B cell (primary cell): ENCODE measurements around the gene CEP350. TPM values are rescaled to one million over a fixed set of nuclear protein-coding genes. Genes with fewer than 3 reads are reported as not detected.

Source experiments
- ATAC-seq: fragments of 200-7000 bp; cut with Tn5 transposase; one replicate; pipeline ENCODE4 v1.10.0; 2021; ENCODE audit warnings: low read depth, mild to moderate bottlenecking, moderate number of reproducible peaks, moderate library complexity
- CTCF ChIA-PET: fragments of 350-600 bp; sonication (Branson Sonifier 250); formaldehyde crosslinking; loops from one replicate; lab custom pipeline; 2021; ENCODE audit warnings: antibody characterized with exemption, inconsistent platforms; lab: Charles Lee
- POLR2A ChIA-PET: fragments of 350-600 bp; sonication (Branson Sonifier 250); formaldehyde crosslinking; loops from one replicate; lab custom pipeline; 2021; ENCODE audit warnings: antibody characterized with exemption; lab: Charles Lee
- DNase-seq: peaks from one replicate; pipeline ENCODE4 v3.0.0; 2013
- H2AFZ ChIP-seq: 2 replicates; pipeline ENCODE4 v1.6.1; 2012; ENCODE audit warnings: mild to moderate bottlenecking, low read depth, low read length; ENCODE audit not compliant: insufficient read depth, poor library complexity, severe bottlenecking
- H3K27ac ChIP-seq, 2 donors: 1 replicate in 1 of 2; 2 replicates in 1 of 2; pipeline ENCODE4 v1.5.1; 2012 to 2013; ENCODE audit warnings: low read length in 2 of 2, mild to moderate bottlenecking in 2 of 2, moderate library complexity in 1 of 2
- H3K27me3 ChIP-seq, 4 experiments: fragments of 200-600 bp in 1 of 4; sonication (generic) in 1 of 4; replicated peaks in 1 of 4; 1 replicate in 2 of 4; 2 replicates in 2 of 4; pipeline versions ENCODE4 v1.6.1 to v1.7.0; 2013 to 2016; ENCODE audit warnings: low read length in 3 of 4, mild to moderate bottlenecking in 2 of 4, mixed read lengths in 1 of 4, moderate library complexity in 1 of 4; ENCODE audit not compliant: insufficient read depth in 4 of 4, control insufficient read depth in 3 of 4; ENCODE audit errors: control extremely low read depth in 1 of 4
- H3K36me3 ChIP-seq, 2 experiments: replicated peaks in 1 of 2; 1 replicate in 1 of 2; 2 replicates in 1 of 2; pipeline versions ENCODE4 v1.6.1 to v1.7.1; 2013; ENCODE audit warnings: low read length in 1 of 2; ENCODE audit not compliant: insufficient read depth in 2 of 2, control insufficient read depth in 1 of 2; ENCODE audit errors: control extremely low read depth in 1 of 2, extremely low read depth in 1 of 2
- H3K4me1 ChIP-seq, 2 donors: fragments of 200-600 bp in 1 of 2; sonication (generic) in 1 of 2; 1 replicate in 1 of 2; 2 replicates in 1 of 2; pipeline versions ENCODE4 v1.5.1 to v1.6.1; 2013 to 2017; ENCODE audit warnings: low read length in 2 of 2; ENCODE audit not compliant: control insufficient read depth in 2 of 2, insufficient read depth in 2 of 2
- H3K4me2 ChIP-seq: replicated peaks from 2 replicates; pipeline ENCODE3; 2012; ENCODE audit warnings: mild to moderate bottlenecking, low read depth, low read length; ENCODE audit not compliant: poor library complexity, severe bottlenecking
- H3K4me3 ChIP-seq, 5 experiments: fragments of 200-600 bp in 1 of 5; sonication (generic) in 1 of 5; 1 replicate in 3 of 5; 2 replicates in 2 of 5; pipeline versions ENCODE4 v1.5.1 to v1.7.0; 2011 to 2016; ENCODE audit warnings: low read length in 4 of 5, mild to moderate bottlenecking in 4 of 5, low read depth in 2 of 5, control low read depth in 1 of 5, moderate library complexity in 1 of 5; ENCODE audit not compliant: insufficient read depth in 1 of 5; ENCODE audit errors: control extremely low read depth in 1 of 5, extremely low read depth in 1 of 5
- H3K79me2 ChIP-seq: fragments of 200-600 bp; sonication (generic); one replicate; pipeline ENCODE4 v1.6.0; 2016; ENCODE audit warnings: low read length; ENCODE audit not compliant: control insufficient read depth, insufficient read depth
- H3K9ac ChIP-seq: fragments of 200-600 bp; sonication (generic); 2 replicates; pipeline ENCODE4 v1.6.1; 2017; ENCODE audit warnings: mild to moderate bottlenecking, low read length, moderate library complexity
- H3K9me3 ChIP-seq, 3 donors: one replicate each; pipeline versions ENCODE4 v1.6.1 to v1.7.1; 2013; ENCODE audit warnings: low read length in 2 of 3; ENCODE audit not compliant: control insufficient read depth in 2 of 3, insufficient read depth in 1 of 3; ENCODE audit errors: control extremely low read depth in 1 of 3
- H4K20me1 ChIP-seq: 2 replicates; pipeline ENCODE4 v1.6.0; 2012; ENCODE audit warnings: mild to moderate bottlenecking, low read length; ENCODE audit not compliant: insufficient read depth, control insufficient read depth, poor library complexity, severe bottlenecking
- H3K27ac Mint-ChIP-seq: one replicate; pipeline ENCODE4 v1.8.0; 2021; ENCODE audit warnings: mixed read lengths
- H3K27me3 Mint-ChIP-seq: one replicate; pipeline ENCODE4 v1.8.0; 2021; ENCODE audit warnings: mixed read lengths
- H3K4me1 Mint-ChIP-seq: one replicate; pipeline ENCODE4 v1.8.0; 2021; ENCODE audit warnings: mixed read lengths
- H3K4me3 Mint-ChIP-seq: one replicate; pipeline ENCODE4 v1.8.0; 2021; ENCODE audit warnings: mixed read lengths
- H3K9me3 Mint-ChIP-seq: one replicate; pipeline ENCODE4 v1.8.0; 2022; ENCODE audit warnings: mixed read lengths; ENCODE audit not compliant: insufficient read depth
- CTCF ChIP-seq: fragments of 200-600 bp; IDR thresholded peaks from one replicate; pipeline ENCODE4 v1.8.0; 2022; ENCODE audit warnings: antibody characterized with exemption, mild to moderate bottlenecking
- EZH2 ChIP-seq: IDR thresholded peaks from 2 replicates; pipeline ENCODE4 v1.6.1; 2012; ENCODE audit warnings: borderline replicate concordance, low read depth, mild to moderate bottlenecking, moderate library complexity, low read length; ENCODE audit not compliant: insufficient read depth, poor library complexity, severe bottlenecking
- WGBS: methylation state at CpG from one replicate; pipeline ENCODE4 v1.1.5; 2013; ENCODE audit warnings: missing lambda C conversion rate; ENCODE audit not compliant: insufficient coverage; 5-methylcytosine and 5-hydroxymethylcytosine counted together
- intact Hi-C: fragments of 100-400 bp; cut with micrococcal nuclease; formaldehyde crosslinking; loops from one replicate; pipeline ENCODE4 v1.10.0; 2022
- polyA plus RNA-seq: library from polyadenylated mRNA; depleted of rRNA; stranded (reverse); fragments of >200 nt; gene quantifications from 2 replicates; pipeline ENCODE4 v1.2.3, GENCODE V29; 2012
- total RNA-seq, 2 donors: library from RNA; stranded (reverse); fragments of 120-200 nt in 1 of 2; gene quantifications; 1 replicate in 1 of 2; 2 replicates in 1 of 2; pipeline versions ENCODE4 v1.2.3 to v1.2.4, GENCODE V29; 2013 to 2022

The CEP350 gene
- total and polyA plus RNA-seq, 2 donors (not counting 1 experiment from before 2014, with no cell fraction given) = 7.4 to 92.3 TPM

GRCh38 chr1:180157576-180158057 is 203.0 kb downstream of the CEP350 start:
- Histone ChIP-seq H3K9me3 (no peaks in the 10 kb centered on the region), H3K36me3 (no peaks in the 10 kb centered on the region), H3K27me3 (no peaks in the 10 kb centered on the region), H3K79me2 (peaks cover 21% of the 10 kb centered on the region), H3K4me2 (no peak overlapping the region), H3K4me1 (peaks cover 22 to 25% of the 10 kb centered on the region in 2 donors), H3K4me3 (no peak overlapping the region), H2AFZ (no peak overlapping the region), H4K20me1 (no peaks in the 10 kb centered on the region), H3K27ac (no peak overlapping the region), H3K9ac (no peak overlapping the region)
- CTCF ChIA-PET = interaction anchor here (2.0 to 3.7 kb wide), 3 partner anchors 10 to 21 kb away, joined by 8 to 16 read pairs (median 8); no protein-coding TSS in a partner anchor
- intact Hi-C loops = loop anchor here (5.0 kb wide), 1 partner anchor 1870 kb away; no protein-coding TSS in a partner anchor
- DNase-seq (no peak), ATAC-seq (no peak)
- peaks cover 26% of the 10 kb centered on the region for H3K4me1 Mint-ChIP-seq
- WGBS = no CpG with 5 or more reads among the region's 3 CpGs
- POLR2A ChIA-PET = no interaction called here
- no peak overlapping the region for H3K27ac Mint-ChIP-seq
- no peaks in the 10 kb centered on the region for H3K27me3 Mint-ChIP-seq
- TF ChIP-seq EZH2 = no peak
- TF ChIP-seq CTCF = no peak
- H3K4me3 Mint-ChIP-seq = no peak overlapping the region
- no peaks in the 10 kb centered on the region for H3K9me3 Mint-ChIP-seq
